A673 (cell line): ENCODE data around the gene PPP2R5D. TPM values are rescaled to one million over a fixed set of nuclear protein-coding genes. Genes with fewer than 3 reads are reported as not detected.

Experiments used
- BruUV-seq: library from RNA; stranded (reverse); fragments of 400-500 nt; replicated peaks from 2 replicates; lab custom pipeline; 2021; lab: Mats Ljungman, UMichigan
- CTCF ChIA-PET: fragments of 300-600 bp; sonication (Branson Sonifier 250); formaldehyde crosslinking; loops from one replicate; lab custom pipeline; 2022; ENCODE audit warnings: antibody characterized with exemption; lab: Charles Lee
- POLR2A ChIA-PET: fragments of 300-600 bp; sonication (Branson Sonifier 250); formaldehyde crosslinking; loops from one replicate; lab custom pipeline; 2022; ENCODE audit warnings: antibody characterized with exemption; ENCODE audit not compliant: low non-redundant PET; lab: Charles Lee
- DNase-seq: peaks from one replicate; pipeline ENCODE4 v3.0.0-alpha.2; 2015; ENCODE audit warnings: low spot score
- H3K27ac ChIP-seq: fragments of 200-600 bp; sonication (generic); 2 replicates; pipeline ENCODE4 v1.5.1; 2016; ENCODE audit warnings: mixed run types, low read depth, mild to moderate bottlenecking, mixed read lengths, antibody characterized with exemption, low read length; ENCODE audit not compliant: poor library complexity, severe bottlenecking
- H3K27me3 ChIP-seq: fragments of 200-600 bp; sonication (generic); replicated peaks from 2 replicates; pipeline ENCODE4 v1.6.1; 2017; ENCODE audit warnings: mixed run types, low read depth, mild to moderate bottlenecking, mixed read lengths, antibody characterized with exemption, low read length; ENCODE audit not compliant: insufficient read depth, poor library complexity
- H3K36me3 ChIP-seq: fragments of 200-600 bp; sonication (generic); 2 replicates; pipeline ENCODE4 v1.6.1; 2016; ENCODE audit warnings: mixed run types, mild to moderate bottlenecking, mixed read lengths, antibody characterized with exemption, low read length; ENCODE audit not compliant: insufficient read depth, poor library complexity, severe bottlenecking
- H3K4me1 ChIP-seq: fragments of 200-600 bp; sonication (generic); 2 replicates; pipeline ENCODE4 v1.6.1; 2017; ENCODE audit warnings: mixed run types, mild to moderate bottlenecking, mixed read lengths, antibody characterized with exemption, low read length; ENCODE audit not compliant: insufficient read depth, poor library complexity, severe bottlenecking
- H3K4me3 ChIP-seq: fragments of 200-600 bp; sonication (generic); 2 replicates; pipeline ENCODE4 v1.5.1; 2016; ENCODE audit warnings: low read depth, mixed run types, mild to moderate bottlenecking, mixed read lengths, low read length; ENCODE audit not compliant: poor library complexity, severe bottlenecking
- H3K9me3 ChIP-seq: fragments of 200-600 bp; sonication (generic); 2 replicates; pipeline ENCODE4 v1.6.1; 2016; ENCODE audit warnings: mixed run types, low read depth, mild to moderate bottlenecking, mixed read lengths, antibody characterized with exemption, low read length; ENCODE audit not compliant: poor library complexity, severe bottlenecking
- EZH2 ChIP-seq: fragments of 200-600 bp; sonication (generic); IDR thresholded peaks from 2 replicates; pipeline ENCODE4 v1.6.1; 2017; ENCODE audit warnings: borderline replicate concordance, low read depth, mild to moderate bottlenecking, mixed read lengths, antibody characterized with exemption, low read length; ENCODE audit not compliant: poor library complexity, severe bottlenecking
- intact Hi-C: fragments of 100-400 bp; cut with micrococcal nuclease; formaldehyde crosslinking; loops from one replicate; pipeline ENCODE4 v1.10.0; 2022; ENCODE audit not compliant: unreplicated experiment
- total RNA-seq: library from RNA; stranded (reverse); gene quantifications from 2 replicates; pipeline ENCODE4 v1.2.3, GENCODE V29; 2021
- TF ChIP-seq, protein P1 (sequence below): fragments of 300-800, 200-600 bp; sonication (generic); conservative IDR thresholded peaks from 2 replicates; pipeline ENCODE4 v1.5.1; 2017; ENCODE audit warnings: low read depth, mild to moderate bottlenecking, antibody characterized with exemption, low read length, moderate library complexity, mixed read lengths

PPP2R5D gene
- total RNA-seq, 1 experiment from 2014 or later, result 73.6 TPM

DNA sequence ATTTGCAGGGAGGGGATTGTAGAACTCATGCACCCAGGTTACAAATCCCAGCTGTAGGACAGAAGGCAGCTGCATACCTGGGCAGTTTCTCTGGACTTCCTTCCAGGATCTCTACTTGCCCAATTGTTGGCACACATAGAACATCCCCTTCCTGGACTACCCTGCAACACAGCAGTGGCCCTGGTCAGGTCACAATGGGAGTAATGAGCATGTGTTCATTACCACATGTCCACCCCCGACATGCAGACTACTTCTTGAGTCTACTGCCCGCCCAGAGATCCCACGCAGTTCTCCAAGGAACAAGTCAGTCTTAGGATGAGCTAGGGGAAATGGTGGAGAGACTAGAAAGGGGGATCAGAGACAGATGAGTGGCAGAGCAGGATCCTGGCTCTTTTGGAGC lies 10.4 kb upstream of the PPP2R5D start:
- POLR2A ChIA-PET, result no interaction called here
- CTCF ChIA-PET, result no interaction called here

DNA sequence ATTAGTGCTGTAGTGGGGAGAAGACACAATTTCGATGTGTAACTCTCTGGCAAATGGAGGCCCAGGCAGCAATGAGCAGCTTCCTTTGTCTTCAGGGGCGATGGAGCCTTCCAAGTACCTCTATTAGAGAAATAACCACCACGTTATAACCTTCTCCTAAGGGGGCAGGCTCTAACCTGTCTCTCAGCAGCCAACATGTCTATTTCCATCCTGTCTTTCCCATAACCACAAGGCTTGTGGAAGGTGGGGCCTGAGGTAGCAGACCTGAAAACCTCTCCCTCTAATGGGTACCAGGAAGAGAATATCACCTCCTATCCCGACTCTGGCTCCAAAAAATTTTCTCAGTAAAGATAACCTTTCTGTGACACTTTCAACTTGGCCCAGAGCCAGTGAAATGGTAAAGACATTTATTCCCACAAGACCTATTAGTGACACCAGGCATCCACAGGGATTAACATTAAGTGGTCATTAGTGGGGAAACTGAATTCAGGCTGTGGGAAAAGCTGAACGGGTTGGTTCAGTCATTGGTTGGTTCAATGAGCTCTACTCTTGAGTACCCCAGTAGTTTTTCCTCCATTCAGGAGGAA lies 9.4 kb upstream of the PPP2R5D start:
- POLR2A ChIA-PET, result no interaction called here
- no TSS peak for BruUV-seq
- TF ChIP-seq, protein P1, sequence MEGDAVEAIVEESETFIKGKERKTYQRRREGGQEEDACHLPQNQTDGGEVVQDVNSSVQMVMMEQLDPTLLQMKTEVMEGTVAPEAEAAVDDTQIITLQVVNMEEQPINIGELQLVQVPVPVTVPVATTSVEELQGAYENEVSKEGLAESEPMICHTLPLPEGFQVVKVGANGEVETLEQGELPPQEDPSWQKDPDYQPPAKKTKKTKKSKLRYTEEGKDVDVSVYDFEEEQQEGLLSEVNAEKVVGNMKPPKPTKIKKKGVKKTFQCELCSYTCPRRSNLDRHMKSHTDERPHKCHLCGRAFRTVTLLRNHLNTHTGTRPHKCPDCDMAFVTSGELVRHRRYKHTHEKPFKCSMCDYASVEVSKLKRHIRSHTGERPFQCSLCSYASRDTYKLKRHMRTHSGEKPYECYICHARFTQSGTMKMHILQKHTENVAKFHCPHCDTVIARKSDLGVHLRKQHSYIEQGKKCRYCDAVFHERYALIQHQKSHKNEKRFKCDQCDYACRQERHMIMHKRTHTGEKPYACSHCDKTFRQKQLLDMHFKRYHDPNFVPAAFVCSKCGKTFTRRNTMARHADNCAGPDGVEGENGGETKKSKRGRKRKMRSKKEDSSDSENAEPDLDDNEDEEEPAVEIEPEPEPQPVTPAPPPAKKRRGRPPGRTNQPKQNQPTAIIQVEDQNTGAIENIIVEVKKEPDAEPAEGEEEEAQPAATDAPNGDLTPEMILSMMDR, result no peak
- TF ChIP-seq EZH2, result no peak

More for the DNA sequence above, 10.4 kb upstream of the PPP2R5D start:
- no peaks in the 10 kb centered on the region for H3K9me3 ChIP-seq
- TF ChIP-seq, protein P1, result no peak
- no peak for TF ChIP-seq EZH2
- no peaks in the 10 kb centered on the region for H3K27me3 ChIP-seq
- H3K4me1 ChIP-seq, result peaks cover 10% of the 10 kb centered on the region
- H3K4me3 ChIP-seq, result no peak overlapping the region
- H3K36me3 ChIP-seq, result peaks cover 10% of the 10 kb centered on the region
- BruUV-seq, result no TSS peak
- DNase-seq, result no peak
- no peak overlapping the region for H3K27ac ChIP-seq
- intact Hi-C loops, result no loop called here

DNA sequence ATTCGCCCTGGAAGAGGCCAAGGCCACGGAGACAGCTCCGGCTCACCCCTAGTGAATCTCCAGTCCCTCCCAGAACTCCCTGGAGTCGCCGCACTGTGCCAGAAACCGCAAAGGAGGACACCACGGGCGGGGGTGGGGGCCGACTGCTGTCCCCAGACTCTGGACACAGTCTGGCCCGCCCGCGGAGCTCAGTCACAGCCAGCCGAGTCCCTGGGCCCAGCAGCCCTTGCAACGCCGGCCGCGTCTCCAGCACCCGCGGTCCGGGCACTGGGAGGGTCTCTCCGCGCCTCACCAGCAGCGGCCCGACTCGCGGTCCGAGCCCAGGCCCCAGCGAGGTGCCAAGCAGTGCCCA lies 5.9 kb upstream of the PPP2R5D start:
- Histone ChIP-seq H3K9me3 (no peaks in the 10 kb centered on the region), H3K4me3 (peak overlapping the region; percentile 99), H3K36me3 (peaks cover 10% of the 10 kb centered on the region), H3K27me3 (no peaks in the 10 kb centered on the region), H3K27ac (peak overlapping the region; percentile 92), H3K4me1 (peaks cover 6% of the 10 kb centered on the region)
- TF ChIP-seq, protein P1, result no peak
- TF ChIP-seq EZH2, result no peak
- ChIA-PET POLR2A (no interaction called here), CTCF (no interaction called here)
- intact Hi-C loops, result no loop called here
- no TSS peak for BruUV-seq
- DNase-seq, result peak; percentile 21

More for the DNA sequence above, 9.4 kb upstream of the PPP2R5D start:
- no peaks in the 10 kb centered on the region for H3K9me3 ChIP-seq
- peaks cover 16% of the 10 kb centered on the region for H3K4me1 ChIP-seq
- DNase-seq, result no peak
- H3K36me3 ChIP-seq, result peaks cover 10% of the 10 kb centered on the region
- intact Hi-C loops, result no loop called here
- H3K27me3 ChIP-seq, result no peaks in the 10 kb centered on the region
- H3K4me3 ChIP-seq, result no peak overlapping the region
- CTCF ChIA-PET, result interaction anchor here (0.7 kb wide), 1 partner anchor 714 kb away, joined by 3 read pairs; no protein-coding TSS in a partner anchor
- H3K27ac ChIP-seq, result no peak overlapping the region
